HG03520 (cell line): ENCODE measurements around the gene BCAS3.
"Not testable (repeated sequence)": the region's sequence is repeated elsewhere in the genome, so short reads cannot be mapped to it uniquely, and the experiment has no call there.

ENCODE experiments used
- ATAC-seq: cut with Tn5 transposase; IDR thresholded peaks from one replicate; pipeline ENCODE4 v1.9.1; 2021; ENCODE audit warnings: mild to moderate bottlenecking, moderate library complexity; ENCODE audit not compliant: unreplicated experiment

BCAS3 gene

GRCh38 chr17:61427567-61427966 is 749.9 kb downstream of the BCAS3 start:
- ATAC-seq = no peak

GRCh38 chr17:61429274-61429673 is 751.6 kb downstream of the BCAS3 start:
- no peak for ATAC-seq

GRCh38 chr17:61429831-61430230 is 752.2 kb downstream of the BCAS3 start:
- ATAC-seq = not testable (repeated sequence)

- ATAC-seq = no peak
Measured at GRCh38 chr17:61431594-61432311, 754.1 kb downstream of the BCAS3 start.

DNA sequence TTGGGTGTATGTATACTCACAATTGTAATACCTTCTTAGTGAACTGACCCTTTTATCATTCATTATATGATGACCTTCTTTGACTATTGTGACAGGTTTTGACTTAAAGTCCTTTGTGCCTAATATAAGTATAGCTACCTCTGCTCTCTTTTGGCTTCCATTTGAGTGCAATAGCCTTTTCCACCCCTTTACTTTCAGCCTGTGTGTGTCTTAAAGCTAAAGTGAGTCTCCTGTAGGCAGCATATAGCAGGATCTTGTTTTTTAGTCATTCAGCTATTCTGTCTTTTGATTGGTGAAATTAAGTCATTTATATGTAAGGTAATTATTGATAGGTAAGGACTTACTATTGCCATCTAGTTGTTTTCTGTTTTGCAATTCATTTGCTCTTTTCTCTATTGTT is 758.6 kb downstream of the BCAS3 start:
- no peak for ATAC-seq

- no peak for ATAC-seq
Measured at GRCh38 chr17:61436995-61437704, 759.5 kb downstream of the BCAS3 start.

DNA sequence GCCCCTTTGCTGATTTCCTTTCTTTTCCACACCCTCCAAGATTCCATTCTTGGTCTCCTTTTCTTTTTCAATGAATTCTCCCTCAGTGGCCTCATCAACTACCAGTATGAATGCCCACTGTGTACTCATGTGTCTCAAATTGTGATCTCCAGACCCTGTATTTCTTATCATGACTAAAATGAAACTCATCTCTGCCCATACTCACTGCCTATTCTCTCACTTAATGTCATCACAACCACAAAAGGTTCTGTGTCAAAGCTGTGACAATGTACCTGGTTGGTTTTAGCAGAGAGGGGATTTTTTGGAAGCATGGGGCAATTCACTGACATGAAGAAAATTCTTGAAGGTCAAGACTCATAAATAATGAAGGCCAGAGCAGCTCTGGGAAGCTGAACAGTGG is 763.0 kb downstream of the BCAS3 start:
- peak; percentile 48 for ATAC-seq

DNA sequence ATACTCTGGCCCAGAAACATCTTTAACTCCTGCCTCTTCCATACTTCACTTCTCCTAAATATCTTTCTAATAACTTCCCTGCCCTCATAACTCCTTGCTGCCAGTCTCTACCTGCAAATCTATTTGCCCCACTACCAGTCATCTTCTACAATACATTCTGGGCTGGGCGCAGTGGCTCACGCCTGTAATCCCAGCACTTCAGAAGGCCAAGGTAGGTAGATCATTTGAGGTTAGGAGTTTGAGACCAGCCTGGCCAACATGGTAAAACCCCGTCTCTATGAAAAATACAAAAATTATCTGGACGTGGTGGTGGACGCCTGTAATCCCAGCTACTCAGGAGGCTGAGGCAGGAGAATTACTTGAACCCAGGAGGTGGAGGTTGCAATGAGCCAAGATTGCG is 763.9 kb downstream of the BCAS3 start:
- ATAC-seq = not testable (repeated sequence)

DNA sequence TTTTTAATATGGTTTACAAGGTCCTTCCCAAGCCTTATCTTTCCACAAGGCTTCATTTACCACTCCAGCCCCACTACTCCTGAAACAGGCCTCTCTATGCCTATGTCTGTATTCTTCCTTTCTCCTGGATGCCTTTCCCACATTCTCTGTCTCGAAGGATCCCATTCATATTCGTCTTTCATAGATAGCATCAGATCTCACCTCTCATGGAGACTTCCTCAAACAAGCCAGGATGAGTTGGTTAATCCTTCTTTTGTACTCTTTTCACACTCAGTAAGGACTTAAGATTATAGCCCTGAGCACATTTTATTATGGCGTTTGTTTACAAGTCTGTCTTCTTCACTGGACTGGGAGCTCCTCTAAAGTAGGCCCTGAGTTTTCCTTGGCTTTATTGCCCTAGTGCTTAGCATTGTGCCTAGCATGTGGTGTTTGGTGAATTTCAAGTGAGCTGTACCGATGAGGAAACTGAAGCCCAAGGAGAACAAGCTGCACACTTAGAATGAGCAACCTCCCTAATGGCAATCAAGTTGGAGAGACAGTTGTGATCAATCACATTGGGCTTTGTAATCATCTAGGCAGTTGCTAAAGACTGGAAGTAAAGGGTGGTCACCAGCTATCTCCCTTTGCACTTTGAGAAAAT is 764.6 kb downstream of the BCAS3 start:
- no peak for ATAC-seq
